ENCODE measurements around the gene PWWP2B.

DNA sequence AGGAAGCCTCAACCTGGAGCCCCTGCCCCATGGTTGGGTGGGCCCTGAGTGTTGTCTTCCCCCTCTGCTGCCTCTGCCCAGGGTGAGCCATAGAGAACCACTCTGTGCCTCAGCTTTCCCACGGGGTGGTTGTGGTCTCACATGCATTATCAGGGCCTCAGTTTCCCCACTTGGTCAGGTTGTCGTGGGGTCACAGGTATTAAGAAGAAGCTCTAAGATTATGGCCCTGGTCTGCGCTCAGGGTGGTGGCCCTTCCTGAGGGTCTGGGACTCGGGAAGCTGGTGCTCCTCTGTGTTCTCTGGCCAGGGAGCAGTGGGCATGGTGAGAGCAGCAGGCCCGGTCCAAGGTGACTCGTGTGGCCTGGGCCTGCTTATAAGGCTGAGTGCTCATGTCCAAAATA, 47.2 kb upstream of the PWWP2B start:
- TF ChIP-seq, protein P1, sequence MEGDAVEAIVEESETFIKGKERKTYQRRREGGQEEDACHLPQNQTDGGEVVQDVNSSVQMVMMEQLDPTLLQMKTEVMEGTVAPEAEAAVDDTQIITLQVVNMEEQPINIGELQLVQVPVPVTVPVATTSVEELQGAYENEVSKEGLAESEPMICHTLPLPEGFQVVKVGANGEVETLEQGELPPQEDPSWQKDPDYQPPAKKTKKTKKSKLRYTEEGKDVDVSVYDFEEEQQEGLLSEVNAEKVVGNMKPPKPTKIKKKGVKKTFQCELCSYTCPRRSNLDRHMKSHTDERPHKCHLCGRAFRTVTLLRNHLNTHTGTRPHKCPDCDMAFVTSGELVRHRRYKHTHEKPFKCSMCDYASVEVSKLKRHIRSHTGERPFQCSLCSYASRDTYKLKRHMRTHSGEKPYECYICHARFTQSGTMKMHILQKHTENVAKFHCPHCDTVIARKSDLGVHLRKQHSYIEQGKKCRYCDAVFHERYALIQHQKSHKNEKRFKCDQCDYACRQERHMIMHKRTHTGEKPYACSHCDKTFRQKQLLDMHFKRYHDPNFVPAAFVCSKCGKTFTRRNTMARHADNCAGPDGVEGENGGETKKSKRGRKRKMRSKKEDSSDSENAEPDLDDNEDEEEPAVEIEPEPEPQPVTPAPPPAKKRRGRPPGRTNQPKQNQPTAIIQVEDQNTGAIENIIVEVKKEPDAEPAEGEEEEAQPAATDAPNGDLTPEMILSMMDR (conservative IDR thresholded peaks at IDR 0.05 in 1 of 2, IDR thresholded peaks at IDR 0.05 in 1 of 2; ENCODE audit: extremely low read depth in 1 of 2, insufficient read depth in 1 of 2, low read depth in 1 of 2, low read length in 2 of 2): no peak
- no peak for TF ChIP-seq EZH2 (IDR thresholded peaks at IDR 0.05; ENCODE audit: borderline replicate concordance, low read length)

Data from mammary epithelial cell (primary cell).